Liver (tissue), 9 donors: ENCODE measurements around the gene H2BW1. TPM values are rescaled to one million over a fixed set of nuclear protein-coding genes. Genes with fewer than 3 reads are reported as not detected.
"Not testable (repeated sequence)": the region's sequence is repeated elsewhere in the genome, so short reads cannot be mapped to it uniquely, and the experiment has no call there.

Source experiments
- DNase-seq: peaks from one replicate; pipeline ENCODE4 v3.0.0-alpha.2; 2017; ENCODE audit warnings: low spot score
- H3K27ac ChIP-seq, 2 donors: one replicate each; pipeline ENCODE4 v1.7.0; 2013; ENCODE audit warnings: inconsistent platforms in 2 of 2, low read length in 2 of 2, control low read depth in 1 of 2, low read depth in 1 of 2, mild to moderate bottlenecking in 1 of 2
- H3K27me3 ChIP-seq, 4 donors: one replicate each; pipeline versions ENCODE4 v1.6.1 to v1.7.0; 2013; ENCODE audit warnings: low read length in 3 of 4, inconsistent platforms in 1 of 4, mild to moderate bottlenecking in 1 of 4, moderate library complexity in 1 of 4; ENCODE audit not compliant: control insufficient read depth in 4 of 4, insufficient read depth in 4 of 4
- H3K36me3 ChIP-seq, 4 donors: one replicate each; pipeline versions ENCODE4 v1.6.1 to v1.7.0; 2013; ENCODE audit warnings: low read length in 3 of 4, mild to moderate bottlenecking in 3 of 4, low read depth in 1 of 4, moderate library complexity in 1 of 4; ENCODE audit not compliant: control insufficient read depth in 4 of 4, insufficient read depth in 3 of 4
- H3K4me1 ChIP-seq, 4 donors: one replicate each; pipeline versions ENCODE4 v1.6.1 to v1.7.0; 2013; ENCODE audit warnings: low read length in 3 of 4, mild to moderate bottlenecking in 3 of 4, moderate library complexity in 1 of 4; ENCODE audit not compliant: control insufficient read depth in 4 of 4, insufficient read depth in 4 of 4
- H3K4me3 ChIP-seq, 3 donors: one replicate each; pipeline versions ENCODE4 v1.6.1 to v1.7.0; 2013; ENCODE audit warnings: low read length in 3 of 3, control low read depth in 1 of 3, low read depth in 1 of 3, mild to moderate bottlenecking in 1 of 3
- H3K9ac ChIP-seq, 2 donors: one replicate each; pipeline ENCODE4 v1.7.0; 2013; ENCODE audit warnings: low read length in 2 of 2, mild to moderate bottlenecking in 2 of 2, moderate library complexity in 2 of 2, control low read depth in 1 of 2, low read depth in 1 of 2
- H3K9me3 ChIP-seq, 4 donors: one replicate each; pipeline versions ENCODE4 v1.6.1 to v1.7.0; 2013; ENCODE audit warnings: low read length in 3 of 4; ENCODE audit not compliant: control insufficient read depth in 4 of 4
- EGR1 ChIP-seq, 2 donors: IDR thresholded peaks; 2 replicates each; pipeline ENCODE4 v1.6.1; 2016 to 2018; ENCODE audit warnings: antibody characterized with exemption in 2 of 2, low read depth in 2 of 2
- FOXA1 ChIP-seq: IDR thresholded peaks from 2 replicates; pipeline ENCODE4 v1.6.1; 2016; ENCODE audit warnings: antibody characterized with exemption
- FOXA2 ChIP-seq: IDR thresholded peaks from 2 replicates; pipeline ENCODE4 v1.6.1; 2016; ENCODE audit warnings: antibody characterized with exemption
- HNF4A ChIP-seq, 2 donors: conservative IDR thresholded peaks; 2 replicates each; pipeline ENCODE4 v1.6.1; 2016; ENCODE audit warnings: antibody characterized with exemption in 2 of 2, mild to moderate bottlenecking in 2 of 2
- HNF4G ChIP-seq: IDR thresholded peaks from 2 replicates; pipeline ENCODE4 v1.6.1; 2016; ENCODE audit warnings: antibody characterized with exemption
- JUND ChIP-seq, 2 donors: IDR thresholded peaks; 2 replicates each; pipeline ENCODE4 v1.6.1; 2016; ENCODE audit warnings: antibody characterized with exemption in 2 of 2
- RAD21 ChIP-seq, 2 donors: IDR thresholded peaks; 2 replicates each; pipeline ENCODE4 v1.6.1; 2016; ENCODE audit warnings: antibody characterized with exemption in 2 of 2, mild to moderate bottlenecking in 2 of 2
- RXRA ChIP-seq, 2 donors: IDR thresholded peaks; 2 replicates each; pipeline ENCODE4 v1.6.1; 2017 to 2018; ENCODE audit warnings: antibody characterized with exemption in 2 of 2, mild to moderate bottlenecking in 1 of 2
- SP1 ChIP-seq: IDR thresholded peaks from 2 replicates; pipeline ENCODE4 v1.6.1; 2018; ENCODE audit warnings: antibody characterized with exemption, mild to moderate bottlenecking
- TAF1 ChIP-seq: conservative IDR thresholded peaks from 2 replicates; pipeline ENCODE4 v1.6.1; 2016; ENCODE audit warnings: antibody characterized with exemption, mild to moderate bottlenecking
- WGBS: extraction: QIAGEN DNeasy Blood & Tissue Kit; methylation state at CpG from one replicate; pipeline ENCODE4 v1.1.7; 2013; 5-methylcytosine and 5-hydroxymethylcytosine counted together
- polyA plus RNA-seq, 2 donors: library from polyadenylated mRNA; stranded (reverse) in 1 of 2; unstranded in 1 of 2; fragments of 200-250 nt in 1 of 2; fragments of >200 nt in 1 of 2; fragmentation: Nextera tagmentation in 1 of 2; extraction: Ambion mirVana in 1 of 2; gene quantifications; one replicate each; pipeline versions ENCODE4 v1.2.1 to v1.2.3, GENCODE V29; 2013 to 2015
- total RNA-seq, 2 donors: library from RNA; depleted of rRNA; stranded (reverse); fragments of >200 nt; gene quantifications; one replicate each; pipeline ENCODE4 v1.2.3, GENCODE V29; 2014
- TF ChIP-seq, protein P1 (sequence below): fragments of 150-350 bp; IDR thresholded peaks from 2 replicates; pipeline ENCODE4 v1.5.1; 2017; ENCODE audit warnings: improper control_type of control experiment, low read depth, low read length; ENCODE audit not compliant: missing input control
- TF ChIP-seq, protein P2 (sequence below): IDR thresholded peaks from 2 replicates; pipeline ENCODE4 v1.6.1; 2016; ENCODE audit warnings: antibody characterized with exemption, mild to moderate bottlenecking
- TF ChIP-seq, protein P3 (sequence below): IDR thresholded peaks from 2 replicates; pipeline ENCODE4 v1.6.1; 2016; ENCODE audit warnings: antibody characterized with exemption
- donor health status: healthy.
- donor health status: healthy.
- donor health status: healthy.
- donor health status: healthy.
- donor health status: healthy.

Gene H2BW1
- total and polyA plus RNA-seq, 4 donors: not detected

DNA sequence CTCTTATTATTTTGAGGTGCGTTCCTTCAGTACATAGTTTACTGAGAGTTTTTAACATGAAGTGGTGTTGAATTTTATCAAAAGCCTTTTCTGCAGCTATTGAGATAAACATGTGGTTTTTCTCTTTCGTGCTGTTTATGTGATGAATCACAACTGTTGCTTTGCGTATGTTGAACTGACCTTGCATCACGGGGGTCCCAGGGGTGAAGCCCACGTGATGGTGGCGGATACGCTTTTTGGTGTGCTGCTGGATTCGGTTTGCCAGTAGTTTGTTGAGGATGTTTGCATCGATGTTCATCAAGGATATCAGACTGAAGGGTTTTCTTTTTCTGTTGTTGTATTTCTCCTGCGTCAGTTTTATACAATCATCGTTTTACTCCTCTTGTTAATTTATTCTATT, 4.6 kb upstream of the H2BW1 start (continued):
- TF ChIP-seq, protein P1, sequence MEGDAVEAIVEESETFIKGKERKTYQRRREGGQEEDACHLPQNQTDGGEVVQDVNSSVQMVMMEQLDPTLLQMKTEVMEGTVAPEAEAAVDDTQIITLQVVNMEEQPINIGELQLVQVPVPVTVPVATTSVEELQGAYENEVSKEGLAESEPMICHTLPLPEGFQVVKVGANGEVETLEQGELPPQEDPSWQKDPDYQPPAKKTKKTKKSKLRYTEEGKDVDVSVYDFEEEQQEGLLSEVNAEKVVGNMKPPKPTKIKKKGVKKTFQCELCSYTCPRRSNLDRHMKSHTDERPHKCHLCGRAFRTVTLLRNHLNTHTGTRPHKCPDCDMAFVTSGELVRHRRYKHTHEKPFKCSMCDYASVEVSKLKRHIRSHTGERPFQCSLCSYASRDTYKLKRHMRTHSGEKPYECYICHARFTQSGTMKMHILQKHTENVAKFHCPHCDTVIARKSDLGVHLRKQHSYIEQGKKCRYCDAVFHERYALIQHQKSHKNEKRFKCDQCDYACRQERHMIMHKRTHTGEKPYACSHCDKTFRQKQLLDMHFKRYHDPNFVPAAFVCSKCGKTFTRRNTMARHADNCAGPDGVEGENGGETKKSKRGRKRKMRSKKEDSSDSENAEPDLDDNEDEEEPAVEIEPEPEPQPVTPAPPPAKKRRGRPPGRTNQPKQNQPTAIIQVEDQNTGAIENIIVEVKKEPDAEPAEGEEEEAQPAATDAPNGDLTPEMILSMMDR: no peak
- no peak for TF ChIP-seq TAF1
- no peak for TF ChIP-seq RAD21 (IDR thresholded peaks at IDR 0.05)
- TF ChIP-seq FOXA2: no peak
- TF ChIP-seq HNF4A (conservative IDR thresholded peaks at IDR 0.05): no peak
- TF ChIP-seq EGR1 (IDR thresholded peaks at IDR 0.05; ENCODE audit: low read depth in 2 of 2): no peak
- no peak for TF ChIP-seq FOXA1
- TF ChIP-seq JUND (IDR thresholded peaks at IDR 0.05): no peak

DNA sequence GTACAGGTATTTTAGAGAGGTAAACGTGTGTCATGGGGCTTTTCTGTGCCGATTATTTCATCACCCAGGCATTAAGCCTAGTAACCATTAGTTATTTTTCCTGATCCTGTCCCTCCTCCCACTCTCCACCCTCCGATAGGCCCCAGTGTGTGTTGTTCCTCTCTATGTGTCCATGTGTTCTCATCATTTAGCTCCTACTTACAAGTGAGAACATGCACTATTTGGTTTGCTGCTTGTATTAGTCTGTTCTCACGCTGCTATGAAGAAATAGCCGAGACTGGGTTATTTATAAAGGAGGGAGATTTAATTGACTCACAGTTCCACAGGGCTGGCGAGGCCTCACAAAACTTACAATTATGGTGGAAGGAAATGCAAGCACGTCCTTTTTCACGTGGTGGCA, 2.1 kb upstream of the H2BW1 start:
- not testable (repeated sequence) for DNase-seq, H3K4me3 ChIP-seq, H3K9me3 ChIP-seq, H3K27ac ChIP-seq, H3K36me3 ChIP-seq, H3K9ac ChIP-seq, H3K27me3 ChIP-seq, H3K4me1 ChIP-seq
- WGBS: 68% methylated on average over 8 of the region's 8 CpGs

DNA sequence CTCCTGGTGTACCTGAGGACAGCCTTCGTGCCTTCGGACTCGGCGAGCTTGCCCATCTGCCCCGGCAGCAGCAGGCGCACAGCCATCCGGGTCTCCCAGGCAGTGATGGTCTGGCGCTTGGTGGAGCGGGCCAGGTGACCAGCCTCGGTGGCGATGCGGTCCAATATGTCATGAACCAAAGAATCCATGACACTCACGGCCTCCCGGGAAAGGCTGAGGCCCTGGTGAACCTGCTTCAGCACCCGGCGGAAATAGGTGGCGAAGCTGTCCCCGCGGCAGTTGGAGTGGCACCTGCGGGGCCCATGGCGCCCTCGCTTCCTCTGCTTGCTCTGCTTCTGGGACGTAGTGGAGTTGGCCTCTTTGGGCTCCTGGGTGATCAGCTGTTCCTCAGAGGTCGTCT, 350 bp downstream of the H2BW1 start:
- no peaks in the 10 kb centered on the region for H3K4me1 ChIP-seq
- no peaks in the 10 kb centered on the region for H3K36me3 ChIP-seq
- no peak for DNase-seq
- H3K4me3 ChIP-seq: no peak overlapping the region
- TF ChIP-seq HNF4A (conservative IDR thresholded peaks at IDR 0.05) (no peak), TAF1 (no peak), JUND (IDR thresholded peaks at IDR 0.05) (no peak), RAD21 (IDR thresholded peaks at IDR 0.05) (no peak), SP1 (no peak), EGR1 (IDR thresholded peaks at IDR 0.05; ENCODE audit: low read depth in 2 of 2) (no peak), RXRA (IDR thresholded peaks at IDR 0.05) (no peak), FOXA1 (no peak), HNF4G (no peak)
- TF ChIP-seq, protein P2, sequence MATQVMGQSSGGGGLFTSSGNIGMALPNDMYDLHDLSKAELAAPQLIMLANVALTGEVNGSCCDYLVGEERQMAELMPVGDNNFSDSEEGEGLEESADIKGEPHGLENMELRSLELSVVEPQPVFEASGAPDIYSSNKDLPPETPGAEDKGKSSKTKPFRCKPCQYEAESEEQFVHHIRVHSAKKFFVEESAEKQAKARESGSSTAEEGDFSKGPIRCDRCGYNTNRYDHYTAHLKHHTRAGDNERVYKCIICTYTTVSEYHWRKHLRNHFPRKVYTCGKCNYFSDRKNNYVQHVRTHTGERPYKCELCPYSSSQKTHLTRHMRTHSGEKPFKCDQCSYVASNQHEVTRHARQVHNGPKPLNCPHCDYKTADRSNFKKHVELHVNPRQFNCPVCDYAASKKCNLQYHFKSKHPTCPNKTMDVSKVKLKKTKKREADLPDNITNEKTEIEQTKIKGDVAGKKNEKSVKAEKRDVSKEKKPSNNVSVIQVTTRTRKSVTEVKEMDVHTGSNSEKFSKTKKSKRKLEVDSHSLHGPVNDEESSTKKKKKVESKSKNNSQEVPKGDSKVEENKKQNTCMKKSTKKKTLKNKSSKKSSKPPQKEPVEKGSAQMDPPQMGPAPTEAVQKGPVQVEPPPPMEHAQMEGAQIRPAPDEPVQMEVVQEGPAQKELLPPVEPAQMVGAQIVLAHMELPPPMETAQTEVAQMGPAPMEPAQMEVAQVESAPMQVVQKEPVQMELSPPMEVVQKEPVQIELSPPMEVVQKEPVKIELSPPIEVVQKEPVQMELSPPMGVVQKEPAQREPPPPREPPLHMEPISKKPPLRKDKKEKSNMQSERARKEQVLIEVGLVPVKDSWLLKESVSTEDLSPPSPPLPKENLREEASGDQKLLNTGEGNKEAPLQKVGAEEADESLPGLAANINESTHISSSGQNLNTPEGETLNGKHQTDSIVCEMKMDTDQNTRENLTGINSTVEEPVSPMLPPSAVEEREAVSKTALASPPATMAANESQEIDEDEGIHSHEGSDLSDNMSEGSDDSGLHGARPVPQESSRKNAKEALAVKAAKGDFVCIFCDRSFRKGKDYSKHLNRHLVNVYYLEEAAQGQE: no peak
- TF ChIP-seq, protein P3, sequence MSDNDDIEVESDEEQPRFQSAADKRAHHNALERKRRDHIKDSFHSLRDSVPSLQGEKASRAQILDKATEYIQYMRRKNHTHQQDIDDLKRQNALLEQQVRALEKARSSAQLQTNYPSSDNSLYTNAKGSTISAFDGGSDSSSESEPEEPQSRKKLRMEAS: no peak
- TF ChIP-seq, protein P1: no peak
- H3K27ac ChIP-seq: no peak overlapping the region
- H3K9ac ChIP-seq: no peak overlapping the region
- 91% methylated on average over 24 of the region's 24 CpGs for WGBS
- H3K27me3 ChIP-seq: no peaks in the 10 kb centered on the region
- peaks cover 0 to 3% (median 0%) of the 10 kb centered on the region in 4 donors for H3K9me3 ChIP-seq
